HG02970 (cell line): ENCODE measurements around the gene UBA1.
A peak's percentile ranks its signal among the peaks of the same experiment; 100 is the strongest.

Experiments
- ATAC-seq: cut with Tn5 transposase; IDR thresholded peaks from one replicate; pipeline ENCODE4 v1.9.1; 2021; ENCODE audit warnings: mild to moderate bottlenecking, moderate library complexity, moderate number of reproducible peaks; ENCODE audit not compliant: unreplicated experiment, low FRiP score

UBA1 gene

GRCh38 chrX:47226531-47227333, 33.1 kb downstream of the UBA1 start:
- no peak for ATAC-seq

GRCh38 chrX:47227334-47227583, 33.6 kb downstream of the UBA1 start:
- no peak for ATAC-seq

GRCh38 chrX:47228550-47229270, 35.1 kb downstream of the UBA1 start:
- ATAC-seq: no peak

GRCh38 chrX:47229427-47229826, 35.8 kb downstream of the UBA1 start:
- ATAC-seq: no peak

GRCh38 chrX:47230136-47230868, 36.7 kb downstream of the UBA1 start:
- ATAC-seq: no peak

GRCh38 chrX:47231167-47231566, 37.5 kb downstream of the UBA1 start:
- no peak for ATAC-seq

- ATAC-seq: no peak
These were observed 38.7 kb downstream of the UBA1 start for GRCh38 chrX:47232197-47232802.

GRCh38 chrX:47232803-47233332, 39.2 kb downstream of the UBA1 start, which contains the start of gene USP11:
USP11 (plus strand) TSS chrX:47233009; CDS start chrX:47233044, 35 bp downstream.
- peak; percentile 14 for ATAC-seq

GRCh38 chrX:47233333-47234113, 39.9 kb downstream of the UBA1 start:
- ATAC-seq: peak; percentile 77

- ATAC-seq: no peak
These were observed 41.0 kb downstream of the UBA1 start for GRCh38 chrX:47234583-47234982.

- ATAC-seq: no peak
These were observed 42.1 kb downstream of the UBA1 start for GRCh38 chrX:47235691-47236103.

GRCh38 chrX:47239199-47239598, 45.6 kb downstream of the UBA1 start:
- ATAC-seq: no peak

- ATAC-seq: no peak
These were observed 46.4 kb downstream of the UBA1 start for GRCh38 chrX:47239898-47240545.

- no peak for ATAC-seq
These were observed 47.0 kb downstream of the UBA1 start for GRCh38 chrX:47240619-47241018.

- ATAC-seq: no peak
These were observed 47.8 kb downstream of the UBA1 start for GRCh38 chrX:47241201-47242011.

GRCh38 chrX:47242321-47242720, 48.7 kb downstream of the UBA1 start:
- no peak for ATAC-seq

- no peak for ATAC-seq
These were observed 49.7 kb downstream of the UBA1 start for GRCh38 chrX:47243351-47243750.

- no peak for ATAC-seq
These were observed 51.0 kb downstream of the UBA1 start for GRCh38 chrX:47244676-47245075.

GRCh38 chrX:47245156-47245555, 51.5 kb downstream of the UBA1 start:
- no peak for ATAC-seq
